HG02852 (cell line): ENCODE measurements around the gene NECTIN4.
A peak's percentile ranks its signal among the peaks of the same experiment; 100 is the strongest.

Experiments used
- ATAC-seq: cut with Tn5 transposase; IDR thresholded peaks from one replicate; pipeline ENCODE4 v1.9.1; 2021; ENCODE audit warnings: mild to moderate bottlenecking, moderate library complexity; ENCODE audit not compliant: unreplicated experiment

The NECTIN4 gene

DNA sequence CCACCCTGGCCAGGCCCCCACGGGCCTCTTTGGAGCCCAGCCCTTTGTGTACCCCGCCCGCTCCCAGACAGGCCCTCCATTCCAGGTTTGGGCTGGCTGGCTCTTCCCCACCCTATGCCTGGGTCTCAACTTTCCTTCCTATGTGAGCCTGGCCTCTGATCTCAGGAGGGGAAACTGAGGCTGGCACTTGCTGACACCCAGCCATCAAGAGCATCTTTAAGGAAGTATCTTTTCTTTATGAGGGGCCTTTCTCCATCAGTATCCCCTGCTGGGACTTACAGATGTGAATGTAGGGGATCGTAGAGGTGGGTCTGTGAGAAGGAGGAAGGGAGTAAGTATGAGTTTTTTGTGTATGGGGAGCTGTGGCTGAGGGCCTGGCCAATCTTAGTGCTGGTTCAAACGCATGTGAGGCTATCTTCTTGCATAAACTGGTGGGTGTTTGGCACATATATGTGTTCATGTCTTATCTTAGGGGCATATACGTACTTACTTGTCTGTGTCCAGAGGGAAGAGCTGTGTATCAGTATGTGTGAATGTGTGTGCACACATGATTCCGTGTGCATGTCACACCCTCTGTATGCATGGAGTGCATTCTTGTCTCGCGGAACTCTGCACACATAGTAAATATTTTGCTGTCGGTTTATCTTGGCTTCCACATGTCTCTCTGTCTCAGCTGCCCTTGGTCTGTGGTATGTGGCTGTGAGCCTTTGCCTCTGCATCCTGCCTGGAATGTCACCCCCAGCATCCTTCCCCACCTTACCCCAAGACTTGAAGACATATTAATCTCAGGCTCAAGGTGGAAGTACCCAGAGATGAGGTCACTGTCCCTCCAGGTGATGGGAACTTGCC is 5.4 kb downstream of the NECTIN4 start:
- ATAC-seq, result no peak

DNA sequence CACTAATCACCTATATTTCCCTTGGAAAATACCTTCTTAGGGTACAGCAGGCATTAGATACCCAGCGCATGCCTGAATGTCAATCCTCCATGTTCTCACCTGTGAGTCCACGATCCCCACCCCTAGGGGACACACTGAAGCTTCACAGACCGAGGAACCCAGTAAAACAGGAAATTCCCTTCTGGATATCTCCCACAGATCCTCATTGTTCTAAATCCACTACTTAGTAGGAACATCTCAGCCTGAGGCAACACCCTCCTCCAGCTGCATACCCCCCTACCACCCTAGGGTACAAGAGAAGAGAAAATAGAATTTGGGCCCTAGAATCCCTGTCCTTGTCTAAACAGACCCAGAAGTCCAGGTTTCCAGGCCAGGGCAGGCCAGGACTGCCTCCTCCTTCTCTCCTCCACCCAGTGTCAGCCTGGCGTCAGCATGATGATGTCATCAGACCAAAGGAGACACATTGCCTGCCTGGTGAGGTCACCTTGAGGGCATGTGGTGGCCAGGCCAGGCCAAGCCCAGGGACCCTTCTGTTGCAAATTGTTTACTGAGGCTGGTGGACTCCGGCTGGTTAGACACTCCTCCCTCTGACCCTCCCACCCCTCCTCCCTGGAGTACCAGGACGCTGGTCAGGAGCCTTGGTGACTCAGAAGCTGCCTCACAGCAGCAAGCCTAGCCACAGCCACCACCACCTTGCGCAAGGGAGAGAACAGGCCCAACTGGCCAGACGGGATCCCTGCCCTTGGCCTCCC is 6.2 kb downstream of the NECTIN4 start:
- no peak for ATAC-seq

GRCh38 chr1:161082483-161082882 is 6.9 kb downstream of the NECTIN4 start:
- ATAC-seq, result no peak

DNA sequence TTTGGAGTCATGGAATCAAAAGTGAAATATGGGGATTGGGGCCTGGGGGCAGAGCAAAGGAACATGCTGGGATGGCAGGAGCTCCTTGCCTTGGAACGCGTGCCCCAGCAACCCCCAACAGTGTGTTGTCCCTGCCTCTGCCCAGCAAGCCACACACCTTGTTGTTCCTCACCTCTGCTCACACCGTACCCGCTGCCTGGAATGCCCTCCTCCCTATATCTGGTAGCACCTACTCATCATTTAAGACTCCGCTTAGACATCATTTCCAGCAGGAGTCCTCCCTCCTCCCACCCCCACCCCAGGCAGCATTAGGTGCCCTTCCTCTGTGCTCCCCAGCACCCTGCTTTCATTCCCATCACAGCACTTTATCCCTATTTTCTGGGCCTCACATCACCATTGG is 7.8 kb downstream of the NECTIN4 start:
- no peak for ATAC-seq

GRCh38 chr1:161080441-161081405 is 8.6 kb downstream of the NECTIN4 start:
- ATAC-seq, result no peak

DNA sequence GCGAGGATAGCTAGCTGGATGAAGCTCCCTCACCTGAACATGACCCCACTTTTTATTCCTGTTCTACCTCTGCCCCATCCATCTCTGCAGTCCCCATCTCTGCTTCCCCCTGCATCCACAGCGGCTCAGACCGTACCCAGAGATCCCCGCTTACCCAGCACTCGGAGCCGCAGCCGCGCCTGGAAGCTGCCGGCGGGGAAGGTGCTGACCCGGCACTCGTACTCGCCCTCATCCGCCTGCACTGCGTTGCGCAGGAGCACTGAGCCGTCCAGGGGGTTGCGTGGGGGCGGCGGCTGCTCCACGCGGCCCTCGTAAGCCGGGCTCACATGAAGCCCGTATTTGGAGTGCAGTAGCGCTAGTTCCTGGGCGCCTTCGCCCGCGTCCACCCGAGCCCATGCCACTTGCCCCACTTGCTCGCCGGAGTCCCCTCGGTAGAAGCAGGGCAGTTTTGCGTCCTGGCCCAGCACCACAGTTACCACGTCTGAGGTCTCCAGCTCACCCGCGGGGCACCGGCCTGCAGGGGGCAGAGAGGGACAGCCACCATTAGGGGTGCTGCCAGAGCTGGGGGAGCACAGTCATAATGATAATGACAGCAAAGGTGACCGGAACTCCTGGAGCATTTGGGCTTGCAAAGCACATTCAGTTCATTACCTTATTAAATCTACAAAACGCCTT is 9.8 kb downstream of the NECTIN4 start:
- ATAC-seq, result no peak

DNA sequence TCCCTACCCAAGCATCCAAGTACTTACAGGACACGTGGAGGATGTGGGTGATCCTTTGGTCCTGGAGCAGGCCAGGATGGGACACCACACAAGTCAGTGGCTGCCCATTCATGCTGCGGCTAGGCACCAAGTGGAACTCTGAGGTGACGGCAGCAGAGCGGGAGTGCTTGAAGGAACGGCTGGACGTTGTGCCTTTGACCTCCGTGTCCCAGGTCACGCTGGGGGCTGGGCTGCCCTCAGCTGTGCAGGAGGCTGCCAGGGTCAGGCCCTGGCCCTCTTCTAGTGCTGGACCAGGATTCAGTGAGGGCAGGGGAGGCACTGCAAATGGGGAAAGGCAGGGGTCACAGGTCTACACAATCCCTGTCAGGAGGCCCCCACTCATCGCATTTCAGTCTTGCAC is 11.9 kb downstream of the NECTIN4 start:
- ATAC-seq, result no peak

- no peak for ATAC-seq
These were observed 12.9 kb downstream of the NECTIN4 start for GRCh38 chr1:161076410-161076809.

GRCh38 chr1:161074676-161075368 is 14.5 kb downstream of the NECTIN4 start:
- no peak for ATAC-seq

DNA sequence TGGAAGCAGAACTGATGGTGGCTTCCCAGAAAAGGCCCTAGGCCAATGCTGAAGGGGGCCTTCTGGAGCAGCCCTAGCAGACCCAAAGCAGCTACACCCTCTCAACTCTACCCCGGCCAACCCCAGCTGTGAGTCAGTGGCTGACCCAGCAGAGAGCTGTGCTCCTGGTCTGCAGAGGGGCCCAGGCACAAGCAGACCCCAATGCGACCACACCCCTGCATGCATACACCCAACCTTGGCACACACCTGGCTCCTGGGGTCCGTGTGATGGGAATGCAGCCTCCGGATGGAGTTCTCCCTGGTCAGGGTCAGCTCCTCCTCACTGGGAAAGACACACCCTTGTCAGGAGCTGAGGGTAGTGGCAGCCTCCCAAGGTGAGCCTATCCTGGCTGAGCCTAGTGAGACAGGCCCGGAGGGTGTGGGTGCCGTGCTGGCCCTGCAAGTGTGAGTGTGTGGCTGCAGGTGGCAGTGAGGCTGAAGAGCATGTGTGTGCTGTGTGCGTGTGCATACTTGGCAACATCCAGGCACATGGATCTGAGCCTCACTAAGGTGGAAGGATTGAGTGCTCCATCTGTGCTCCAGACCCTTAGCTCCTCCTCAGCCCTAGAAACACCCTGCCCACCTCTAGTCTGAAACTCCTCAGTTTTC is 15.8 kb downstream of the NECTIN4 start:
- no peak for ATAC-seq

DNA sequence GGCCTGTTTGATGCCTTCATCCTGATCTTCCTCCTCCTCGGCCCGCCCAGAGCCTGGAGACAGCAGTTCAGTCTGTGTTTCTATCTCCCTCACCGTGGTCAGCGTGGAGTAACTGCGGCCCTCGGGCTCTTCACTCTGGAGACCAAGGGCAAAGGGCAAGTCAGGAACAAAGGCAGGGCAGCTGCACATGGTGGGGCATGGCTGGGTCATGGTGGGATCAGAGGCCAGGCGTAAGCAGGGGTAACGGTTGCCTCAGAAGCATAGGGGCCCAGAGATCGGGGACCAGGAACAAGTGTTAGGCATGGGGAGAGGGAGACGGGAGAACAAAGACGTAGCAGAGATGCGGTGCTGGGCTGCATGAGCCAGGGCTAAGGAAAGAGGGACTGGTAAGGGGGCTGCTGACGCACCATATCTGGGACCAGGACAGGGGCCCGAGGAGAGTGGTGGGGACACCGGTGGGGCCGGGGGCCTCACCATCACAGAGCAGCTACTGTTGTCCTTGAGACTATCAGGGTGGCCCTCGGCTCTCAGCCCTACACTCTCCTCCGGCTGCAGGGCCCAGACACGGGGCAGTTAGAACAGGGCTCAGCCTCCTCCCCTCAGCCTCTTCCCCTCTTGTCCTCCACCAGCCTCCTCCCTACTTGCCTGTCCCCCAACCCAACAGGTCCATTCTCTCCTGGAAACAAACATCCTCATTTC is 16.5 kb downstream of the NECTIN4 start:
- ATAC-seq, result no peak

- ATAC-seq, result no peak
These were observed 17.4 kb downstream of the NECTIN4 start for GRCh38 chr1:161071886-161072371.

- ATAC-seq, result no peak
These were observed 18.6 kb downstream of the NECTIN4 start for GRCh38 chr1:161070761-161071160.

DNA sequence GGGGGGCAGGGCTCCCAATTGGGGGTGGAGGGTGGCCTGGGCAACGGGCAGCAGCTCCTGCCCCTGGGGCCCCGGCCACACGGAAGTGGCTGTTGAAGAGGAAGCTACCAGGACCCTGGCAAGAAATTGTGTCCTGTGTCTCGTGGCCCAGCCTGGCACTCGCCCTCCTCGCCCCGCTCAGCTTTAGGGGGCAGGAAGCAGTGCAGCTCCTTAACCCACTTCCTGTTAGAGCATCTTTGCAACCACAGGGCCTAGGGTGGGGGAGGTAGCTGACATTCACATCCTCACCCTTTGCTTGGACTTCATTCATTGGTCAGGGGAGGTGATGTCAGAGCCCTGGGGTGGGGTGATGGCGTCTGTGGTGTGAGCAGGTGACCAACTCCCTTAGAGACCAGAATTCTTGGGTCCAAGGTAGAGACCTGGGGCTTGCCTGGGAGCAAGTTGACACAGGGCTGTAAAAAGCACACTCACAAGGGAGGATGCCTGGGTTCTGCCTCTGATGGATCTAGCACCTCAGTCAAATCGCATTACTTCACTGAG is 19.6 kb downstream of the NECTIN4 start, which contains the start of gene ARHGAP30:
Gene ARHGAP30, minus strand, starts transcription at position 161 of the 540 bp plus-strand sequence. CDS start 267 bp downstream, outside the sequence.
- ATAC-seq, result peak; percentile 85

DNA sequence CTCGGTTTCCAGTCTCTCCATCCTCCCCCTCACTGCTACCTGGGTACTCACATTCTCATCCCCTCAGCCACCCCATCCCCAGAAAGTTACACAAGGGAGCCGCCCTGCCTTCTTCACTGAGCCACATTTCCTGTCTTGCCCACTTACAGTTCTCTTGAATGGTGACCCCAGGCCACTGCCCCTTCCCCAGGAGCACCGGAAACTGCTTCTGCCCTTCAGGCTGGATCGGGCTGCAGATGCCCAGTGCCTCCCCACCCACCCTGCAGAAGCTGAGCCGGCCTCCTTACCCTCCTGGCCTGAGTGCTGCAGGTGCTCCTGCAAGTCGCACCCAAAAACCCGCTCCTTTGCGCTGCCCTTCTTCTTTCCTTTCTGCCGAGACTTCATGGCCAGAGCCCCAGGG is 20.1 kb downstream of the NECTIN4 start:
- peak; percentile 4 for ATAC-seq

DNA sequence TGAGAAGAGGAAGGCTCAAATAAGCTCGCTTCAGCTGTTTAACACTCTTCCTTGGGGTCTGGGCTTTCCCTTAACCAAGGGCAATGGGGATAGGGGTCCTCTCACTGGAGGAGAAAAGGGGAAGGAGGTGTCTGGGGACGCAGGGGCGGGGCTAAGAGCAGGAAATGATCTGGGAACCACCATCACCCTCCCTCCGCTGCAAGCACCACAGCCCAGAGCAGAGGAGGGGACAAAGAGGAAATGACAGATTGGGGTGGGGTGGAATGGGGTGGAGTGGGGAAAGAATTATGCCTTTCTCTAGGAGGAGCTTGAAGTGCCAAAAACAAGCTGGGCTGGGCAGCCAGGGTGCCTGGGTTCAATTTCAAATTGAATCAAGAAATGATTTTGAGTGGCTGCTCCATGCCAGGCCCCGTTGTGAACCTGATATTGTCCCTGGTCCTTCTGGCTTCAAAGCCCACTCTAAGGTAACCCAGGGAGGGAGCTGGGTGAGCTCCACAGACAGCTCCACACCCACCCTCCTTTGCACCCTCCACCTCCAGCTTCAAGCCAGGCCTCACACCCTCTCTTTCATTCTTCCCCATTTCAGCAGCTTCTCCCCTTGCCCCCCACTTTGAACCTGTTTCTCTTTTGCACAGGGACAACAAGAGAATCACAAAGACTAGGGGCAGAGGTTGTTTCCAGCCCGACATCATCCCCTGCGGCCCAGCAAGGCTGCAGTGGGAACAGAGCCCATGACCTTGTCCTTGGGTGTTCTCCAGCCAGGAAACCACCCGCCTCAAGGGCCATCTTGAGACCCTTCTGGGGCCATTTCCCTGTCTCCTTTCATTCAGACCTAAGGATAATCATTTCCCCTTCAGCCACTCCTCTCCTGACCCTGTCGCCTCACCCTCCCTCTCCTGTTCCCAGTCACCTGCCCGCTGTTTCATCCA is 20.8 kb downstream of the NECTIN4 start:
- ATAC-seq, result peak; percentile 54

GRCh38 chr1:161066694-161067093 is 22.7 kb downstream of the NECTIN4 start:
- no peak for ATAC-seq
